IPS DF 4.7 (cell line): ENCODE results near the gene CDH26.
"Not testable (repeated sequence)": the region's sequence is repeated elsewhere in the genome, so short reads cannot be mapped to it uniquely, and the experiment has no call there.

ENCODE experiments used
- DNase-seq: peaks from one replicate; pipeline ENCODE4 v3.0.0-alpha.2; 2013; ENCODE audit warnings: low spot score; ENCODE audit errors: extremely low read depth

CDH26 gene

DNA sequence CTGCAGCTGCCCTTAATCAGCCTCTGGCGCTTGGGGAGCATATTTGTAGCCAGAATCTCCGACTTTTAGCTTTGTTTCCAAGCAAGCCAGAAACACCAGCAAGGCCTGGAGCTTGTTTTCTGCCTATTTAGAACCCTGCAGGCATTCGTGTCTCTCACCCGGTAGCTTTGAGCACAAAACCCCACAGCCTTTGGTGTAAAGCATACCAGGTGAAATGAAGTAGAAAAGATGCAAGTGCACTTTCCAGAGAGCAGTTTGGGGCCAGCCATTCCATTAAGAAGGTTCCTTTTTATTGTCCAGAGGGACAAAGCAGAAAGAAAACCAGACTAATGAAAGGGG, 17.3 kb upstream of the CDH26 start:
- no peak for DNase-seq

DNA sequence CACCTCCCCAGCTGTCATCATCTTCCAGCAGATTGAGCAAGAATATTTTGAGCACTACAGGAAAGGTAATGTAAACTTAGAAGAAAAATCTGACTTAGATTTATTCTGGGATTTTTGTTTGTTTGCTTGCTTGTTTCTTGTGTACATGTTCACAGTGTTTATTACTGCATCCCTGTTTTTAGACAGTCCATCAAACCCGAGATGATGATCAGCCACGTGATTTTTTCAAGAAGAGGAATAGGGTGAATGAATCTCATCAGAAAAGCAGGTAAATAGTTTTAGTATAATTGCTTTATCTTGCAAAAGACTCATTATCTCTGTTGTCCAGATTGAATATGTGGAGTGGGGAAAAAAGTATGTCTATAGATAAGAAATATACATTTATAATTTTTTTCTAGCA, 16.0 kb upstream of the CDH26 start:
- DNase-seq = no peak

DNA sequence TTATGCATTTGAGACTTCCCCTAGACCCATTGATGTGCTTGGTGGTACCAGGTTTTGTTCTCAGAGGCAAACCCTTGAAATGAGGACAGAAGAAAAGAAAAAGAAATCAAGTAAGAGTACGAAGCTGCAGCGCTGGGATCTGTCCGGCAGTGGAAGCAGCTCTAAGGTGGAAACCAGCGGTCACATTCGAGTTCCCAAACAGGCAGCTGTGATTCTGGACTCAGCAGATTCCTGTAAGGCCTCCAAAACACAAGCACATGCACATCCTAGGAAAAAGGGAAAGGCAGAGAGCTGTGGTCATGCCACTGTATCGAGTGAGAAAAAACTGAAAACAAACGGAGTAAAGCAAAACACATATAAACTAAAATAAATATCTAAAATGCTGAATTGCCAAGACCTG, 13.5 kb upstream of the CDH26 start:
- DNase-seq = no peak

DNA sequence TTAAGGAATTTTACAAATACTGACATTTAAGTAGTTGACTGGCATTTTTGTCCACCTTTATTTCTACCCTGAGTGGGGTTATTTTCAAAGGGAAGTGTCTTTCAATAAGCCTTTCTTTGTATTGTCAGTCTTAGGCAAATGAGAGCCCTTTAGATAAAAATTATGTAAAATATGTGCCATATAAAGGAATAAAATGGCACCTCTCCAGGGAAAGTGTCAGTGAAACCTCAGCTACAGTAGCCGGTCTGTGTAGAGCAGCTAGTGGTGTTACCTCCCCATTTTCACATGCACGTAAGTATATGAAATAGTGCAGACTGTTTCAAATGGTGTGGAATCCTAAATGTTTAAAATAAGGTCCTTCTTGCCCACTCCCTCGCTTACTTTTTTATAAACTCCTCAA, 13.0 kb upstream of the CDH26 start:
- DNase-seq = no peak

DNA sequence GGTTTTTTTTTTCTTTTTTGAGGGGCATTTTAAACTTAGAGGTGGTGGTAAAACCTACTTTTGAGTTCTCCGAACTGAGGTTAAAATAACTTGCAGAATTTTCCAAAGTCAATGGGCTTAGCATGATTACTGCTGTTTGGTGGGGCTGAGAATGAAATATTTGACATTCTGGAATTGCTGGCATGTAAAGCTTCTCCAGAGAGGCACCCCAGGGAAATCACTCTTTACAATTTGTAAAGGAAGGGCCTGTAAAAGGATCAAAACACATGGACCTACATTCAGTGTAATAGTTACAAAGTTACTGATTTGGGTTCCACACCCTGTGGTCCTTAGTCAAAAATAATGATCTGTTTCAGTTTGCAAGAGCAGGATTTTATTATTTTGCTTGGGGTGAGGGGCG, 12.5 kb upstream of the CDH26 start:
- DNase-seq = no peak

DNA sequence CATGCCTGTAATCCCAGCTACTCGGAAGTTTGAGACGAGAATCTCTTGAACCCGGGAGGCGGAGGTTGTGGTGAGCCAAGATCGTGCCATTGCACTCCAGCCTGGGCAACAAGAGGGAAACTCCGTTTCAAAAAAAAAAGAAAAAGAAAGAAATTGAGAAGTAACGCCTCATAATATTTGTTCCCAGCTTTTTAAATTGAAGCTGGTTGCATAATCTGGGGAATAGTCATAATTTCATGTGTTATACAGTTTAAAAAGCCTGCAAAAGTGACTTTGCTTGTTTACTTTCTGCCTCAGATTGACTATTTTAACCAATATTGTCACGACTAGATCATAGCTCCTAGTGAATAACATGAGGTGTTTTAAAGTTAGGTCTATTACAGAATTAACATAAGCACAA, 10.8 kb upstream of the CDH26 start:
- DNase-seq = no peak

DNA sequence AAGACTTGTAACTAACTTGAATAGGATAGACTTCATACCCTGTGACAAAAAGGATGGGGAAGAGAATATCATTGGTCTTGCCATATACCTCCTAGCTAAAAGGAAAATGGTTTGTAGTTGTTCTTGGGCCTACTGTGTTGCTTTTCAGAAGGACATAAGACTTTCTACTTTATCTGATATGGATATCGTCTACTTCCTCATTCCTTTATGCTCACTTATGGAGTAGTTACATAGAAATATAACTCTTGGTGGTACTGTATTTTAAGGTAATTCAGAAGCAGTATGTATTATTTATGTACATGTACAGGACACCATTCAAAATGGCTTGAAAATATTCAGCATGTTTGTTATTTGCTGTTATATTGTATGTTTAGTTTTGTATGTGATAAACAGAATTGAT, 10.0 kb upstream of the CDH26 start:
- no peak for DNase-seq

DNA sequence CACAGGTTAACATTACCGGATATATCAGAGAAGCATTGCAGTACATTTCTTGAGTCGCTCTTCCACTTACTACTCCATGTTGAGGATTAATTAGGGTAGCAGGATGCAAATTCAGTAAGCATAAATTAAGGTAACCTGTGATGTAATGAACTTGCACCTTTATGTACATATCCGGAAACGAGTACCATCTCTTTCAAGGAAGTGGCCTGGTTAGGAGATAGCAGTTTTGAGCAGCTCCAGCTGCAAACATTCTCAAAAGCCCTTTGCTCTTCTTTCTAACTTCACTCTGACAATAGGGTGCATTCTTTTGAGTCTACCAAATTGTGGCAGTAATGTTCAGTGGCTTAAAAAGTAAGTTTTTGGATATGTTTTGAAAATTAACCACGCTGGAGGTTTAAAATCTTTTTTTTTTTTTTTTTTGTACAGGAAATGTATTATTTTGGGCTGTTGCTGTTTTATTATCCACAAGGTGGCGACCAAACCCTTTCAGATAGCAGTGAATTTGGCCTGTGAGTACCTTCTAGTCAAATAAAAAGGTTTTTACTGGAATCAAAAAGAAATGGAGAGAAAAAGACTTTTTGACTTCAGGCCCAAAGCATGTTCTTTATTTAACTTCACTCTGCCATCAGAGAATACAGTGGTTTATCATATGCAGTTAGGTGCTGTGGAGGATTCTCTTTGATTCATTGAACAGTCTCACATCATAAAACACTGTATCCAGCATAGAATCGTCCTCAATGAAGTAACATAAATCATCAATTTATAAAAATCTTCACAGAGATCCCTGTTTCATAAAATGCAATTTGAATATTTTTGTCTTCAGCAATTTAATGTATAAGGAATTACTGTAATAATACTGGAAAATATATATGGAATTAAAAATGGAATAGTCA, 9.1 kb upstream of the CDH26 start:
- no peak for DNase-seq

DNA sequence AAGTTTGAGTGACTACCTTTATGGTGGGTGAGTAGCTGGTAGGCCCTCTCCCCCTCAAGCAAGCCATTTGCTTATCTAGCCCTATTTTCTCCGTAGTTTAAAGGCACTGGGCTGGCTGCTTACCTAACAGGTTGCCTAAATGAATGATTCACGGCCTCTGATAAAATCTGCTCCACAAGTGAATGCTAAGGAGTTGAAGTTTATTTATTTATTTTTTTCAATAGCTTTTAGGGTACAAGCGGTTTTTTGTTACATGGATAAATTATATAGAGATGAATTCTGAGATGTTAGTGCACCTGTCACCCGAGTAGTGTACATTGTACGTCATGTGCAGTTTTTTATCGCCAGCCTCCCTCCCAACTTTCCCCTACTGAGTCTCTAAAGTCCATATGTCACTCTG, 8.3 kb upstream of the CDH26 start:
- no peak for DNase-seq

DNA sequence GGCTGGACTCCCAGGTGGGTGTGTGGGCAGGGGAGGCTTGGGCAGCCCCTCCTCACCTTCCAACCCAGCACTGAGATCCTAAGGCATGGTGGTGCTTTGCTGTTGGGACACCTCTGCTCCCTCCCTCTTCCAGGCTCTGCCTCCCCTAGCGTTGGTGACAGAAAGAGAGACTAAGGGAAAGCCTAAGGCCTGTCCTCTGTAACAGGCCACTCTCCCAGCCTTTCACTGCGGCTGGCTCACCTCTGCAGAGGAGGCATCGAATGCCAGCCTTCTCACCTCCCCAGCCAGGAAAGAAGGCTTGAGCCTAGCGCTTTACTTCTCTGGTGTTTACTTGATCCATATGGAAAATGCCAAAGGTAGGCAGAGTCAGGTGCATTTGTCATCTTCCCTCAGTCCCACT, 3.5 kb upstream of the CDH26 start:
- DNase-seq = no peak

DNA sequence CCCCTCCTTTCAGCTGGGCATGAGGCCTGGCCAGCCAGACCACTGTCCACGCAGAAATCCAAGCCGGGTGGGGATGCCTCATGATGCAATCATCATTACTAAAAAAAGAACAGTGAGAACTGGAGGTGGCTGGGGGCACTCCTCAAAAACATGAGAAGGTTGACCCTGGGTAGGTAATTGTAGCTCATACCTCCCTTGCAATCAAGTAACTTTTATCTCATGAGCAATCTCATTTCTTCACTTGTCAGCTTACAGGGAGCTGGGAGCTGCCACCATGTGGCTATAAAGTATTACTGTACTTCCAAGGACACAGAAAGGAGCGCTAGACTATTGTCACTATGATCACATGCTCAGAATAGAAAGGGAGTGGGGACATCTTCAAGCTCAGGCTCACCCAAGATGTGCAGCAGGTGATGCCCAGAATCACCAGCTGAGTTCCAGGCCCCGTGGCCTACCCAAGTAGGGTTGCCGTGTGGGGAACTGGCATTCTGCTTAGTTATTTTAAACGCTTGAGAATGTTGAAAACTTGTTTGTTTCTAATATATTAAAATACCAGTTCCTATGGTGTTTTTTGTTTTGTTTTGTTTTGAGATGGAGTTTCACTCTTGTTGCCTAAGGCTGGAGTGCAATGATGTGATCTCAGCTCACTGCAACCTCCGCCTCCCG, 3.0 kb upstream of the CDH26 start:
- DNase-seq = no peak

DNA sequence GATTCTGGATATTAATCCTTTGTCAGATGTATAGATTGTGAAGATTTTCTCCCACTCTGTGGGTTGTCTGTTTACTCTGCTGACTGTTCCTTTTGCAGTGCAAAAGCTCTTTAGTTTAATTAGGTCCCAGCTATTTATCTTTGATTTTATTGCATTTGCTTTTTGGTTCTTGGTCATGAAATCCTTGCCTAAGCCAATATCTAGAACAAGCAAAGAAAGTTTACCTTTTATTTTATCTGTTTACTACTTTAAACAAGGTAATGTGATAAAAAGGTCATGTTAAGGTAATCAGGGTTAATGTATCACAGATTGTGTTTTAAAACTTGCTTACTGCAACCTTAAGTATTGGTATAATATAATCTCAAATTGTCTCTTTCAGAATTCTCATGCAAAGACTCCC, 655 bp upstream of the CDH26 start:
- not testable (repeated sequence) for DNase-seq

DNA sequence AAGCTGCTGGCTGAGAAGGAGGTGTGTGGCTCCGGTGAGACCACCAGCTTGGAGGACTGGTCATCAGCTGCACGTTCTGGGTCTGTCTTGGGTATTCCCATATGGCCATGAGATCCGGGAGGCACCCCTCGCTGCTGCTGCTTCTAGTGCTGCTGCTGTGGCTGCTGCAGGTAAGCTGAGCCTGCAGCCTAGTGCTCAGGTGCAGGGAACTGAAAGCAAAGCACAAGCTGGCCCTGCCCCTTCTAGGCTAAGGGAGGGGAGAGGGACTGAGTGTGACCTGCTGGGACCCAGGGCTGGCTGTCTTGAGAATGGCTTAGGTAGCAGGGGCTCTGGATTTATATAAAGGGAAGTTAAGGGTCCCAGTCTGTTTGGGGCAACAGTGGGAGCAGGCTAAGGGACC, 403 bp downstream of the CDH26 start:
- DNase-seq = no peak

DNA sequence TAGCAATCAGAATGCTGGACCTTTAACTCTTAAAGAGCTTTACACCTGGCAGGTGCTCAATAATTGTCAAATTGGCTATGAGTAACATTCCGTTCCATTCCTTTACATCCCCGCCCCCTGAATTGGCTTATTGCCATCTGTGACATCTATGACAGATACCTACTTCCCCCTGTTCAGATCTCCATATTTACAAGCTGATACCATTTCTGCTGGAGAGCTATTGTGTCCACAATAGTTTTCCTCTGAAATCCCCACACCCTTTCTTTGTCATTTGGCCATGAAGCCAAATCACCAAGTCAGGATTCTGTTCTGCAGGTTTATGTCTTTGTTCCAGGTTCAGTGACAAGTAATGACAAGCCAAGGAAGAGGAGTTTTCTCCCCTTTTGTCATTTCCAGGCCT, 3.2 kb downstream of the CDH26 start:
- DNase-seq = no peak

DNA sequence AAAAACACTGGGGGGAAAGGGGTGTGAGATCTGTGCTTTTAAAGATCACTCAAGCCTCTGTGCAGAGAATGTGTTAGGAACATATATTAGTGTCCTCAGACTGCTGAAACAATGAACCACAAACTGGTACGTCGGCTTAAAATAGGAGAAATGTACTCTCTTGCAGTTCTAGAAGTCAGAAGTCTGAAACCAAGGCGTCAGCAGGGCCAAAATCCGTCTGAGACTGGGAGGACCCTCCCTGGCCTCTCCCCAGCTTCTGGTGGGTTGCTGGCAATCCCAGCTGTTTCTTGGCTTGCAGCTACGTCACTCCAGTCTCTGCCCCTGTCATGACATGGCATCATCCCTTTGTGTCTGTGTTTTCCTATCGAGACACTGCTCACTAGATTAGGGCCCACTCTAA, 3.9 kb downstream of the CDH26 start:
- DNase-seq = no peak

DNA sequence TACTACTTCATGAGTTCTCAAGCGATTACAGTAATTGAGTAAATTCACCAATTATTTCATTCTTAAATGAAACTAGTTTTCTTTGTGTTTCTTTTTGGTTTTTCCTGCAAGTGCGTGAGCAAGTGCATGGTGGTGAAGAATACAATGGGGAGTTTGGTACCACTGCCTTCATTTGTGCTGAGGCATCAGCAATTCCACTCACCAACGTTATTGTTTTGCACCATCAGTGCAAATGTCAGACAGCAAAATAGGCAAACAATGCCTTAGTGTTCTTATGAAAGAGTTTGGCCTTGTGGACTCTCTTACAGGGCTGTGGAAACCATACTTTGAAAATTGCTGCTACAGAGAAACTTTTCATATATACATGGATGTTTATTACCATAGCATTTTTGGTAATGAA, 8.2 kb downstream of the CDH26 start:
- DNase-seq = no peak

DNA sequence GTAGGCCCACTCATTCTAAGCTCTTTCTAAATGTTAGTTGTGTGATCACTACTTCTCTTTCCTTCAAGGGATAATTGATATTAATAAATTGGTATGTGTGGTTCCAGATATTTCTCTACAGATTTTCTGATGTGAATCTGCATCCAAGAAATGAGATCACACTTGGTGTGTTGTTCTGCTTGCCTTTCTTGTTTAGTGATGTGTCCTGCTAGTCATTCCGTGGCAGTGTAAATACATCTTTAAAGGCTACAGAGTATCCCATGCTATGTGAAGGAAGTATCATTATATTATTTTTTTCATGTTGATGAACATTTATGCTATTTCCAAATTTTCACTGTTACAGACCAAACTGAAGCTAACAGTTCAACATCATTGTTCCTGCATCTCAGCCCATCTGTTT, 13.2 kb downstream of the CDH26 start:
- no peak for DNase-seq

DNA sequence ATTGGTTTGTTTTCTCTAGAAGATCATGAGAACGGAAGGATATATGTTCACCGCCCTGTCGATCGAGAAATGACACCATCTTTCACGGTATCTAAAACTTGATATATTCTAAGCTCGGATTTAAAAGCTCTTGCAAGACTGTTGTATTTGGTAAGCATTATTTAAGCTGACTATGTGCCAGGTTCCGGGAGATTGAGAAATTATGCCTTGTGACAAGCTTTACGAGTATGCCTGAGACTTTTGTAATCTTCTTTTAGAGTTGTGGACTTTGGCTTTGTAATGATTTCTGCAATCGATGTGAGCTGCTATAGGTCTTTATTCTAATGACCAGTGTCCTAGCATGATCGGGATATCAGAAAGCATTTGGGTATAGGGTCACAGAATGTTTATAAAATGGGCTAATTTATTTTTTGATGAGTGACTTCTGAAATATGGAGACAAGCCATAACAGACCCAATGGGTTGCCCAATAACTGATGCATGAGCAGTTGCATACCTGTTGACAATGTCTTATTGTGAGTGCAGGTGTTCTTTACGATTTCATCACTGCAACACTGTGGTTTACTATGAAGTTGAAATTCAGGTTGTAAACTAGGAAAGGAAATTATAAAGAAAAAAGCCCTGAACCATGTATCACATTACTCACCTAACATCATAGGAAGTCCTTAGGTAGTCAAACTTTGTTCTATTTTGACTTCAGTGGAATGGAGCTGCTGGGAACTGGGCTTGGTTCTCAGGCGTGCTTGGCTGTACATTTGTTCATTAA, 14.0 kb downstream of the CDH26 start:
- DNase-seq = no peak

DNA sequence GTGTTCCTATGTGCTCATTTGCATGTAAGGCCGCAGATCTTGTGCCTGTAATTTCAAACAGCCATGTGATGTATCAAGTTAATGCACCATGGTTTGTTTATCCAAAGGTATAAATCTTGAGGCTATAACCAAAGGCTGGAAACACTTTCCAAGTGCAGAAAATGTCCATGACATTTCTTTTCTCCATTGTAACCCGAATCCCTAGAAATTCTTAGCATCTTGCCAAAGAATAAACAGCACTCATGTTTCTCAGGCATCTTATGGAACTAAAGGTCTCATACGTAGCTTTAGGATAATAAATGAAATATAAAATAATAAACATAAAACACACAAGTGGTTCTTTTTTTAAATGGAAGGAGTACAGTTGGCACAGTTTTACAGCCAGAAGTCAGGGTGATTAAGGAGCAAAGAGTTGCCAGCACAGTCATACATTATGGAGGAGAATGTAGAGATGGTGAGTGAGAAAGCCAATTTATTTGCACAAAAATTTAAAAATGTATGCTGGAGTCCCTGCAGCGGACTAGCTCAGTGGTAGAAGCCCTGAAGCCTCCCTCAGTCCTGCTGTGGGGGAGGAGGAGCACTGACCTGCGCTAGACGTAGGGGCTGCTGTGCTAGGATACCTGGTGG, 18.0 kb downstream of the CDH26 start:
- no peak for DNase-seq

DNA sequence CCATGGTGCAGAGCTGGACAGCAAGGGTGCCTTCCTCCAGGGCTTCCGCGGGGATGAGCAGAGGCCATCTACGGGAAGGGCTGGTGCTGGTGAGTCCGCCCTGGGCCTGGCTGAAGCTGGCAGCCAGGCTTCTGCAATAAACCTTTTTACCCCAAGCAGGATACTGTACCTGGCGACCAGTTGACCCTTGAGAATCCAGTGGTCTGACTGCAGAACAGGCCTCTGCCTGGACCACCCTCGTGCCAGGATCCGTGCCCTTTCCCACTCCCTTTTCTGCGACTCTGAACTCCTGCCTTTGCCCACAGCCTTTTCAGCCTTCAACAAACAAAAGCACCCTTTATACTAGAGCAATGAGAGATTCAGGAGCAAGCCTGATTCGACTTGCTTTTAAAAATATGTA, 18.9 kb downstream of the CDH26 start:
- DNase-seq = no peak

DNA sequence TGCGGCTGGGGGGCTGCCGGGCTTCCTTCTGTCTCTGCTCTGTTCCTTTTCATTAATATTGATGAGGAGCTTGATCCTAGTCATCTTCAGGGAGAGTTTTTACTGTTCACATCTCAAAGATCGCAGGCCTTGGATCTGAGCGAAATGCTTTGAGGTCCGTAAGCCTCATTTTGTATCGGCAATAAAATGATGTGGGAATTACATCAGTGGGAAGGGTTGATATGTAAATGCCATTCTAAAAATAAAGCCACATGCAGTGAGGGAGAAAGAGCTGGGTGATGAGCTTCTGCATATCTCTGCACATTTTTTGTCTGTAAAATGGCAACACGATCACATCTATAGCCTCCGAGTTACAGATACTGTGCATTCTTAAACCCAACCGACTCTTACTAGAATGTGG, 24.9 kb downstream of the CDH26 start:
- no peak for DNase-seq

DNA sequence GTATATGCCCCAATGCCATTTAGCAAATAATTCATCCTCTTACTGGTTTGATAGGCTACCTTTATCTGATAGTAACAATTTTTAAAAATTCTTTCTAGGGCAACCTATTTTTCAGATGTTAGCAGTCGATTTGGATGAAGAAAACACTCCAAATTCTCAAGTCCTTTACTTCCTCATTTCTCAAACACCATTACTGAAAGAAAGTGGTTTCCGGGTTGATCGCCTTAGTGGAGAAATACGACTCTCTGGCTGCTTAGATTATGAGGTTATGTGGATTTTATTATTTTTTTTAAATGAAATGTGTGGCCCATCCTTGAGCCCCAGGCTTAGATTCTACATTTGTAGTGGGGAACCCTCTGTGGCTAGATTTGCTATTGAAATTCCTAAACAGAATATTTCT, 26.3 kb downstream of the CDH26 start:
- DNase-seq = no peak
